A549 (cell line): ENCODE results near the gene PXDC1. TPM values are rescaled to one million over a fixed set of nuclear protein-coding genes. Genes with fewer than 3 reads are reported as not detected.

Source experiments
- polyA plus RNA-seq, 4 experiments: library from polyadenylated mRNA; depleted of rRNA in 3 of 4; stranded (reverse); fragments of >200 nt; fragmentation: RNase III in 1 of 4; extraction: RNeasy Plus Mini Kit Qiagen cat#74134 plus additional on column Dnase treatment in 1 of 4; gene quantifications; 2 replicates in 3 of 4; 3 replicates in 1 of 4; pipeline ENCODE4 v1.2.3, GENCODE V29; 2011 to 2017
- small RNA-seq, 6 experiments: library from RNA; depleted of rRNA; stranded (forward); fragments of <200 nt; gene quantifications; one replicate each; pipeline ENCODE3, GENCODE V24; 2012

Gene PXDC1
- polyA plus RNA-seq, 2 of the 4 experiments (the other 2 are of a cell fraction), result 2.5 to 6.6 TPM

Small RNA genes lying within 50 kb of the gene (small RNA-seq; reads per million reads assigned to genes)
- 0 reads per million in 6 experiments for gene AL033523.1

Other genes starting within 250 kb of the PXDC1 start
- gene FAM50B, start 97.7 kb upstream of the PXDC1 start, polyA plus RNA-seq (2011; rRNA removed), result 4.6 and 5.1 TPM in 2 replicates
- 5.5 to 6.8 TPM (median 6.4 TPM) in 3 replicates for gene FAM50B, start 97.7 kb upstream of the PXDC1 start, polyA plus RNA-seq (2017; fragmentation: RNase III; extraction: RNeasy Plus Mini Kit Qiagen cat#74134 plus additional on column Dnase treatment)